Astrocyte (in vitro differentiated cells and primary cell): ENCODE measurements around the gene MTMR6.

Experiments
- CTCF ChIP-seq: IDR thresholded peaks from 2 replicates; pipeline ENCODE4 v1.5.1; 2011; ENCODE audit warnings: low read depth, mild to moderate bottlenecking, inconsistent platforms, low read length, moderate library complexity; ENCODE audit not compliant: insufficient read depth
- EZH2 ChIP-seq: IDR thresholded peaks from 2 replicates; pipeline ENCODE4 v1.6.1; 2012; ENCODE audit warnings: mild to moderate bottlenecking, low read length, inconsistent platforms; ENCODE audit not compliant: insufficient read depth

DNA sequence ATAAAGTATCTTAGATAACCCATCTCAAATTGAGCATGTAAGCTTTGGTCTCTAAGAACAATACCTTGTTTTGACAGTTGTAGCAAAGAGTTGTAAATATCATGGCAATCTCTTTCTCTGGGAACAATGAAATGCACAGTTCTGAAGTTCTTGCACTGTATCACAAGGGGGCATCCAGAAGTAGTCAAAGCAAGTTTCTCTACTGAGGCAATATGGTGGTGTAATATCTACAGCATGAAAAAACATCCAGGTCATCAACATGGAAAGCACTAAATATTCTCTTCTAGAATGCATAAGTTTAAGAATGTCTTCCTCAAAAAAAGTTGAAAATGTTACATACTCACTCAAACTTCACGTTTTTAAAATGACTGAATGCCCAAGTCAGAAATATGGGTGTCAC is 19.6 kb downstream of the MTMR6 start:
- TF ChIP-seq CTCF (no peak), EZH2 (no peak)
